GM19468 (cell line): ENCODE data around the gene STK35.

Experiments used
- ATAC-seq: cut with Tn5 transposase; IDR thresholded peaks from one replicate; pipeline ENCODE4 v1.9.1; 2021; ENCODE audit warnings: mild to moderate bottlenecking, moderate library complexity, moderate number of reproducible peaks; ENCODE audit not compliant: unreplicated experiment; ENCODE audit errors: extremely low read depth

The STK35 gene

DNA sequence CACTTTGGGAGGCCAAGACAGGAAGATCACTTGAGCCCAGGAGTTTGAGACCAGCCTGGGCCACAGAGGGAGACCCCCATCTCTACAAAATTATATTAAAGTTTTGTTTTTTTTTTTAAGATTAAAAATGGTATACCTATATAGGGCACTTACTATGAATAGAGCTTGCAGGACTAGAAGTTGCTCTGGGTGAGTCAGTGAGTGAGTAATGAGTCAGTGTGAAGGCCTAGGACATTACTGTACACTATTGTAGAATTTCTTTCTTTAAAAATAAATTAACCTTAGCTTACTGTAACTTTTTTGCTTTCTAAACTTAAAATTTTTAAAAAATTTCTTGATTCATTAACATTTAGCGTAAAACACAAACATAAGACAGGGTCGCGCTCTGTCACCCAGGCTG is 29.7 kb downstream of the STK35 start:
- no peak for ATAC-seq

DNA sequence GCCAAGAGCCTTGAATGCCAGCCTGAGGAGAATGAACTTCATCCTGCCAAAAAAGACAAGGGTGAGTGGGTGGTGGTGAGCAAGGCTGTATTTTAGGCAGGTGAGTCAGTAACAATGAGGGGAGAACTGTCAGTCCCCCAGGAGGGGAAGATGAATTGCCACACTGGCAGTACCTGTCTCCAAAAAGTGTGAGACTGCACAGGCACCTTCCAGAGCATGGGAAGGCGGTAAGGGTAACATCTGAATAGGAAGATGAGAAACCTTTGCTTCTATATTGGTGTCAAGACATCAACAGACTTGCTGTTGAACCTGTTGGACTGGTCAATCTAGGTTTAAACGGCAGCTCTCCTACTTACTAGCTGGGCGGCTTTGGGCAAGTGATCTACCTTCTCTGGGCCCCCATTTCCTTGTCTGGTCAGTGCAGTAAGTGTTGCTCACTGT is 30.9 kb downstream of the STK35 start:
- ATAC-seq, result no peak

DNA sequence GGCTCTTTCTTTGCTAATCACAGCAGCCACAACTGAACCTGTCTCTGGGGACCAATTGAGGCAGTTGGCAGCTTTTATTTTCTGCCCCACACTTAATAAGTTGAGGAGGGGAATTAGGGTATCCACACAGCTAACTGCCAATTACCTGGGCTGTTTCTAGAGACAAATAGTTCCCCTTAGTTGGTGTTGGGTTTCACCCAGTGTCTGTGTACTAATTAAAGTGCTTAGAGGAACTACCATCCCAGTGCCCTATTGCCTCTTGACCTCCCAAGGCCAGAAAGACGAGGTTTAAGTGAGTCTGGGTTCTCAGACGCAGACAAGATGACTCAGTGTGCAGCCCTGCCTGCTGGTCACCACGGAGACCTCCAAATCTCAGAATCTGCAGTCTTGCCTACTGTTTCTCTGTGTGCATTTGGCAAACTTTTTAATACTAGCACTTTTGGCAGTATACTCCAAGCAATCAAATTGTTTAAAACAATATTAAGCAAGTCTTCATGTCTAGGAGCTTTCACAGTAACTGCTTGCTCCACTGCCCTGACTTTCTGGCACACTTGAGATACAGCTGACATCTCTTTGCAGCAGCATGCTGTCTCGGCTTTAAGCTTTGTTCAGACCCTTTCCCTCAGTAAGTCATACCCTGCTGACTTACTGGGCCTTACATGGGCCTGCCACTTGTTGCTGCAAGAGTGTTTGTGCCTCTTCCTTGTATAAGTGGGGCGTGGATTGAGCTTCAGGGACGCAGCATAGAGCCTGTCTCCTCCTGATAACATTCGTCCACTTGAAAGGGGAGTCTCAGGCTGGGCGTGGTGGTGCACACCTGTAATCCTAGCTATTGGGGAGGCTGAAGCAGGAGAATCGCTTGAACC is 31.9 kb downstream of the STK35 start:
- no peak for ATAC-seq

DNA sequence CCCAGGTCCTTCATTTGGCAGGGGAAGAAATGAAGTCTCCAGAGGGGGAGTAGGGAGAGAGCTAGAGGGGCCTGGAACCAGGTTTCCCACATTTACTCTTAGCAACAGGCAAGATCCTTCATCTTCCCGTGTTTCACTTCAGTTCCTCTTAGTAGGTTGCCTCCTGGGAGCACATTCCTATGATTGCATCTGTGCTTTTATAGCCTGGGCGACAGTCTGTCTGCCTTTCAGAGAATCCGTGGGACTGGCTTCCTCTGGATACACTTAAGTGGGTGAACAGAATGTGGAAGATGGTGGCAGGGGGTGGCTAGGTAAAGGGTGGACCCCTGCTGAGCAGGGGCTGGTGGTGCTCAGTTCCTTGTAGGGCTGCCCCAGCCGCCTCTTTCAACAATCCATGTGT is 33.4 kb downstream of the STK35 start:
- ATAC-seq, result no peak

DNA sequence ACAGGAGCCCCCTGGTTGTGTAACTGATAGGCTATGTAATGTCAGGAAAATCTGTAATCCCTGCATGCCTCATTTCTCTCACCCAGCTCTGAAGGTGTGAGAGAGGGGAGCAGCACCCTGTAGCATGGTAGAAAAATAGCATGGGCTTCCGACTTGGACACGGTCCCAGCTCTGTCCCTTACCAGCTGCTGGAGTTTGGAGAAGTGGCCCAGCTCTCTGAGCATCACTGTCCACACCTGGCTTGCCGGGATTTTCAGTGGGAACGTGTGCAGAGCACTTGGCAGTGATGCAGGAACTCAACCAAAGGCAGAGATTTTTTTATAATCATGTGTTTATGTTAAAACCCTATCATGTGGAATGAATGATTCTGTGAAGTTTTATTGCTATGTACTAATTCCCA is 34.6 kb downstream of the STK35 start:
- no peak for ATAC-seq

DNA sequence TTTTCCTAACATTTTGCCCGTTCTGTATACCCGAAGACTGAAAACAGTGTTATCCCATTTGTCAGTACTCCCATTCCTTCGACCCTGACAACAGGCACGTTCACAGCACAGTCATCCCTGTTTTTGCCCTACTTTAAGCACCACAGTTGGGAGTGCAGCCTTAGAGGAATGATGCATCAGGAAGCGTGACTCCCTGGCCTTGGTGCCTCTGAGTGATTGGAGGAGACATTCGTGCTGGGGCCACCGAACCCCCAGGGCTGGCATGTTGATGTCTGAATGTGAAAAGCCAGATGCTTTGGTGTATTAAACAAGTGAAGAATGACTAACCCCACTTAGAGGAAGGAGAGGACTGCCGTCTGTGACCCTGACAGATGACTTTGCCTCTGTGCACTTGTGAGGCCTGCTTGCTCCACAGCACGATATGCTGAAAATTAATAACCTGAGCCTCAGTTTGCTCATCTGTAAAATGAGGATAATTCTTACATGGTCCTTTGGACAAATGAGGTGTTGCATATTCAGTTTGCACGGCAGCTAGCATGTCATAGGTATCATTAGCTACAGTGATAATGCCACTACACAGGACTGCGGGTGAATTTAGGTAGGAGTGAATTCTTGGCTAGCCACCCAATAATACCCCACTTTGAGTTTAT is 36.0 kb downstream of the STK35 start:
- no peak for ATAC-seq

DNA sequence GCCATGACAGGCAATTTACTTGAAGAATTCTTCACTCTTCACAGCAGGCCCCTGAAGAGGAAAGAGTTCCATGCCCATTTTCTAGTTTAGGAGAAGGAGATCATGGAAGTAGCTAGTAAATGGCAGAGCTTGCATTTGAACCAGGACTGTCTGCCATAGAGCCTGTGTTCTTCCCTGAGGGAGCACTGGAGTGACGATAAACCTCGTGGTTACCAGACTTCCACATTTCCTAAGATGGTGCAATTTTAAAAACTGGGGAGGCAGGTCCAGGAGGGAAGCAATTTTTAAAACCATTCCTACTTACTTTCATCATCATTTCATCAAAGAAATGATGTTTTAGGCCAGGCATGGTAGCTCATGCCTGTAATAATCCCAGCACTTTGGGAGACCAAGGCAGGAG is 36.8 kb downstream of the STK35 start:
- no peak for ATAC-seq

DNA sequence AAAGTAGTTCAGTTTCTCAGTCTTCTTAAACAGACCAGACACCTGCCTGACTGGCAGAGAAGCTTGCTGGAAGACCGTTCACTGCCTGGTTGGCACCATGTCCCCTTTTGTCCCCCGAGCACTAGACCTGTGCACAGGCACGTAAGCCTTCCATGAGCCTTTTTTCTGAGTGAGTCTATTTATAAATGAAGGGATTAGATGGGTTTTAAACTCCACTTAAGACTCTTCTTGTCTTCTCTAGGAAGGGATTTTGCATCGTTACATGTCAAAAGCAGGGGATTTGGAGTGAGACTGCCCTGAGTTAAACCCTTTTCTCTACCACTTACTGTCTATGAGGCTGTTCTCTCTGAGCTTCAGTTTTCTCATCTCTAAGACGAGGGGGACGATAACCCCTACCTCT is 37.6 kb downstream of the STK35 start:
- ATAC-seq, result no peak

DNA sequence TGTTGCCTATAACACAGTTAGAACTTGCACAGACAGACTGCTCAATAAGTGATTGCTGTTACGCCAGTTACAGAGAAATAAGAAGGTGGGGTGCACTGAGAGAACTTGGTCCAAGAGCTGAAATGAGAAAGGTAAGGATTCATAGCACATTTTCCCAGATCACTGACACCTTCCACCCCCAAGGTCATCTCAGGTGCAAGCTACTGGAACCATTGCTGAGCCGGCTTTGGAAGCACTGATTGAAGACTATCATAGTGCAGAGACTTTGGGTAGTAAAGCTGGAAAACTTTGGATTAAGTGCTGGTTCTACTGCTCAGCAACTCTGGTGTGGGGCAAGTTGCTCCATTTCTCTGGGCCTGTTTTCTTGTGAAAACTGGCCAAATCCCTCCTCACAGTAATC is 38.1 kb downstream of the STK35 start:
- ATAC-seq, result no peak

DNA sequence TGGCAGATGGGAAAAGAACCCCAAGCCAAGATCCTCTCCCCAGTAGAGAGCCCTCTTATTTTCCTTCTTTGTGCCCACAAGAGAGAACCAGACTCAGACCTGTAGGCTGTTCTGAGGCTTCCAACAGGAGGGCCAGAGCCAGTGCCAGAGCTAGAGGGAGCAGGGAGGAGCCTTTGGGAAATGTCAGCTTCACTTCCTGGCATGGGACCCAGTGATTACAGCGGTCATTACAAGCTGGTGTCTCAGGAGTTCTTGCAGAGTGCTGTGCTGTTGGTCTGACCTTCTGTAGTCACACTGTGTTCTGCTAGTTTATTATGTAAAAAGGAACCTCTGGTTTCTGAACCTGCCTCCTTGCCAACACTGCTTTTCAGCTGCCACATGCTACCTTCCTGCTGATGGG is 38.9 kb downstream of the STK35 start:
- ATAC-seq, result no peak

DNA sequence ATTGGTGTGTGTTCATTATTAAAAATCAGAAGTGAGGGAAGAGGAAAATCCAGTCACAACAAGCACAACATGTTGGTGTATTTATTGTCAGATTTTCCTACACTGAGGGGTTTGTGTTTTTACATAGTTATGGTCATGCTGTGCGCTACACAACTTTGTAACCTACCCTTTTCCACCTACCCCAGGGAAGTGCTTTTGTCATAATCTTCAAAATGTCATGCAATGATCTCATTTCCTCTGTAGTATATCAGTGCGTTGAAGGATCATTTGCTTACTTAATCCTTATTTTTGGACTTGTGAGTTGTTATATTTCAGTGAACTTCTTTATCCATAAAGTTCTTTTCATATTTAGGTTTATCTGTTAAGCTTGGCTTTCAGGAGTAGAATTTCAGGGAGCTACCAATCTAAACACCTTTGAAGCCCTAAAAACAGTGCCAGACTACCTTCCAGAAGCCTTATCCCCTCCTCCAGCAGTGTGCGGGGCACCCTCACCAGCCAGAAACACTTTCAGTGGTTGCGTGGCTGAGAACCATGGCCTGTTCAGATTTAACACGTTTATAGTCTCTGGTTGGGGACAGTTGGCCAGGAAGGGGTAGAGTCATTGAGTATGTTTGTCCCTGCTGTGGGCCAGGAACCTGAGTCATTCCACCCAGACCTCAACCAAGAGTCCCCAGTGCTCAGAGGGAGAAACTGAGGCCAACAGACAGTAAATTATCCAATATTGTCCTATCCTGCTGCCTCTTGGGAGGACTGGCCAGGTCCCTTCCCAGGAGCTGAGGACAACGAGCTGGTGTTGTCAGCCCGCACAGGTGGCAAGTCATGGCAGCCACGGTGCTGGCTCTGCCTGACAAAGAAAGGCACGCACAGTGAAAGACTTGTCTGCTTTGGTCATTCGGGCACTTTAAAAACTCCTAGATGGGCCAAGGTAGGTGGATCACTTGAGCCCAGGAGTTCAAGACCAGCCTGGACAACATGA is 40.3 kb downstream of the STK35 start:
- ATAC-seq, result no peak

DNA sequence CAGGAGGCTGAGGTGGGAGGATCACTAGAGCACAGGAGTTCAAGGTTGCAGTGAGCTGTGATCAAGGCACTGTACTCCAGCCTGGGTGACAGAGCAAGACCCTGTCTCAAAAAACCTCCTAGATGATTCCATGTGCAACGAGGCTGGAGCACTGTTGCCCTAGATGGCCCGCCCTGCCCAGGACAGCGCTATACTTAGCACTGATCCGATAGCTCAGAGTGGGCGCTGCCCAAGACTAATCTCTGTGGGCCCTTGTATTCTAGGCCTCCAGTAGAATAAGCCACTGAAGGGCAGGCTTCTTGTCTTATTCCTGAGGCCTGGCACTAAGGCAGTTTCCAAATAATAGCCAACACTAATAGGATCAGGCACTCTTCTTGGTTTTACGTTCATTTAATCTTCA is 41.0 kb downstream of the STK35 start:
- no peak for ATAC-seq

DNA sequence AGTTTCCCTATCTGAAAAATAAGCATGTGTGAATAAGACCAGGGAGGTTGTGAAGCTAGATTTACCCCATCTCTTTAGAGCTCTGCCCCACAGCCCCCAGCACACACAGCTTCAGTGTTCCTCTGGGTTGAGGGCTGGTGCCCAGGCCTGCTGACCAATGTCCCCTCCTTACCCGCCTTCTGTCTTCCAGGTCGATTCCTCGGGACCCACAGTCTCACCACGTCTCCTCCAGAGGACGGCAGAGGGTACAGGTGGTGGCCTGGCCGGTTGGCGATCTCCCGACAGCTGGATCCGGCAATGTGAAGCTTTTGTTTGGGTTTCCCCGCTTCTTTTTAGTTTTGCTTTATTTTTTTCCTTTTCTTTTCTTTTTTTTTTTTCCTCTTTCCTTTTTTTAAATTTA is 42.0 kb downstream of the STK35 start:
- no peak for ATAC-seq

DNA sequence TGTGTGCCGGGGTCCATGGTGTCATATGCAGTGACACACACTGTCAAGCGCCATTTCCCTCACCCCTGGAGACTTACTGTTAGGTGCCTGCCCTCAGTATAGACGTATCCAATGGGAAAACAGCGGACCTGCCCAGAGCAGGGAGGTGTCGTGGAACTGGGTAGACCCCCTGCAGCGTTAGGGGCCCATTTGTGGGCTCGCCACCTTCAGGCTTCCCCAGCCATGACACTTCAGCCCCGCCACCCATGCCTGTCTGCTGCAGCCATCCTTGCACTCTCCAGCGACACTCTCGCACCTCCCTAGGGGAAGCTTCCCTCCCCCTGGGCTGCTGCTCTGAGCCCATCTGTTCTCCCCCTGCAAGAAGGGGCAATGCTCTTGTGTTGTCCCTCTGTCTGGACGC is 43.2 kb downstream of the STK35 start:
- ATAC-seq, result no peak

DNA sequence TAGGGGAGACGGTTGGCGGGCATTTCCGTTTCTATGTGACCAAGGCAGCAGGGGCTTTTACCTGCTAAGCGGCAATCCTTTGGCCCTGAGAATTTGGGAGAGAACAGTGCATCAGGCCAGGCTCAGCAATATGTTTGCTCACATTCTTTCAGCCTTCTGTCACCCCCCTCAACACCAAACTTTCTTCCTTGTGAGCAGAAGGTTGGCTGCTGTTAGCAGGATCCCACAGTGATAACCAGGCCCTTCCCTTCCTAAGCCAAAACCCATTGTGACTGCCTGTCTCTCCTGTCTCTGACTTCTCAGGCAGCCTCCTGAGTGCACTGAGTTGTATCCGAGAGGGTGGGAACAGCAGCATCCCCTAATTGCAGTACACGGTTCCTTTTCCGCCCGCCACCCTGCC is 43.7 kb downstream of the STK35 start:
- ATAC-seq, result no peak

DNA sequence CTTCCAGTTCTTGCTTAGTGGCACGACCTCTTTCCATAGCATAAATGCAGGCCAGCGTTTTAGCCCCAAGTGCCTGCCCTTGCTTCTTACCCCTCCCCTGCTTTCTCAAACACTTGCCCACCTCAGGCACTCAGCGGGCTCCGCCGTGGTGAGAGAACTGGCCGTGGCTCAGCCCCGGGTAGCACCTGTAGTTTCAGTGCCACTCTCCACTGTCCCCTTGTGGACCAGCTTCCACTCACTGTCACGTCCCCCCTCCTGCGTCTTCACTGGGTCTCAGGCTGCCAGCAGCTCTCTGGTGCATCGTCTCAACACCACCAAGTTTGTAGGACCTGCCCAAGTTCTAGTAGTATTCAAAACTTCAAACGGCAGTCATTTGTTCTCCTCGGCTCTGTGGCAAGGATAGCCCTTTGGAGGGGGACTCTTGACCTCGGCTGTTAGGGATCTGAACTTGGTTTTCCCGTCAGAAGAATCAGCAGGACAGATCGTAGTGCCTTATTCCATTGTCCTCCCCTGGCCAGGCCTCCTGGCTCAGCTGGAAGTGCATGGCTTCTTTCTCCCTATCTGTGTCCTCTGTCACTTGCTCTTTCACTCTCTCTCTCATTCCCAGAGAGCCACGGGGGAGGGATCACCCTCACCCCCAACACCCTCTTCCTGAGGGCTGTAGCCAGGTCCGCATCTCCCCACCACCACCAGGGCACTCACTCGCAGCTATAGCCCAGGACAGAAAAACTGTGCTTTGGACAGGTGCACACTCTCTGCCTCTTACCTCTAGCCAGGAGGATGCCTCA is 44.6 kb downstream of the STK35 start:
- no peak for ATAC-seq

DNA sequence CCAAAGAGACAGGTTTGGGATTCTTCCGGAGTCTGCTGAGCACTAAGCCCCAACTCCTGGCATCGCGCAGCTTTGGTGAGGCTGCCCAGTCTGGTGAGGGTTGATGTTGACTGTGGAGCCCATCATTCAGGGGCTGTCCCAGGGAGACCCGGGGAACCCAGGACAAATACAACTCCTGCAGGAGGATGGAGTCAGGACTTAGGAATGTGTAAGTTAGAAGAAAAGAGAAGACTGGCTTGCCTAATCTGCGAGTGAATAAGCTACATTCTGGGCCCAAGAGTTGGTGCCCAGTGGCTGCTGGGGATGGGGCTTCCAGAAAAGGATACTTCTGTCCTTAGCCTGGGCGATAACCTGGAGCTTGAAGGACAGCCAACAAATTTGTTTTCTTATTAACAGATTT is 47.9 kb downstream of the STK35 start:
- no peak for ATAC-seq

DNA sequence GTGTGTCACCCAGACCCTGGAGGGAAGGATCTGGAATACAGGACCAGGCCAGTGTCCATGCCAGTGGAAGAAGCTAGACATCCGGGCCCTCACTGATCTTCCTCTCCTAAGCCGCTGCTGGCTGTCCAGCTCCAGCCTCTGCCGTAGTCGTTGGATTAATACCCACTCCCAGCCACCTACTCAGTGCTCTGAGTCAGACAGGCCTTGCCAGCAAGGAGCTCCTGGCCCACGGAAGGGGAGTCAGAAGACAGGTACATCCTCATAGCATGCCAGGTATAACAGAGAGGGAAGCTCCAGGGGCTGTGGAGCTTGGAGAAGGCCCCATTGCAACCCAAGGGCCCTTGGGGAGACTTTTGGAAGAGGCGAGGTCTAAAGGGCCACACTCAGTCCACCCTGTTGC is 49.0 kb downstream of the STK35 start:
- no peak for ATAC-seq

DNA sequence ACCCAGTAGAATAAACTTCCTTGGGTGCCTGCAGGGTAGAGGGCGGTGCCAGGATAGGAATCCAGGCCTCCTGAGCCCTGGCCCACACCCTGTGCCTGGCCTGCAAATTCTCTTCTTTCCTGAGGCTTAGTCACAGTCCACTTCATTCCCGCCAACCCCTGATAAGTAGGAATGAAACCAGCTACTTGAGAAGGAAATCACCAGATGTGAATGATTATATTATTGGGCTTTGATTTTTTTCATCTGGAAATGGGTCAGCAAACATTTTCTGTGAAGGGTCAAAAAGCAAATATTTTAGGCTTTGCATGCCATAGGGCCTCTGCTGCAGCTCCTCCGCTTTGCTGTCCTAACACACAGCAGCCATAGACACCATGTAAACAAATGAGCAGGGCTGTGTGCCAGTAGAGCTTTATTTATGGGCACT is 50.2 kb downstream of the STK35 start:
- ATAC-seq, result no peak

DNA sequence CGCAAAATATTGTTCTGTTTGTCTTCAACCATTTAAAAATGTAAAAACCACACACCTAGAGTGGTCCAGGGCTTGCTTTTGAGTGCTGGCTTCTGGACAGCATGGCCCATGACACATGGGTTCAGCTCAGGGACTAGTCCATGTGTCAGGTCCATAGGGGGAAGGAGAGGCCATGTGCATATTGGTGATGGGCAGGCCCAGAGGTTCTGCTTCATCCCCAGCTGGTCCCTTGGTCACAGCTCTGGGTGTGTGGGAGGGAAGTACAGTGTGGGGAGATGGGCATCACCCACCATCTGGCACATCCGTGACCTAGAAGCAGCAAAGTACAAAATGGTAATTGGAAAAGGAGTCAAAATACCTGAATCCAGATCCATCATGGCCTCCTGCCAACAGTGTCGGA is 50.7 kb downstream of the STK35 start:
- no peak for ATAC-seq
